Neuronal stem cell (in vitro differentiated cells): ENCODE data around the gene CDSN. TPM values are rescaled to one million over a fixed set of nuclear protein-coding genes. Genes with fewer than 3 reads are reported as not detected.
A peak's percentile ranks its signal among the peaks of the same experiment; 100 is the strongest.

Source experiments
- DNase-seq: peaks from one replicate; pipeline ENCODE4 v3.0.0-alpha.2; 2013; ENCODE audit warnings: low spot score
- H2AFZ ChIP-seq: one replicate; pipeline ENCODE4 v1.6.1; 2013; ENCODE audit warnings: mild to moderate bottlenecking, low read length, inconsistent platforms
- H2AK5ac ChIP-seq: 2 replicates; pipeline ENCODE4 v1.6.1; 2013; ENCODE audit warnings: low read depth, mild to moderate bottlenecking, inconsistent platforms, low read length, moderate library complexity, mixed read lengths
- H2BK120ac ChIP-seq: 2 replicates; pipeline ENCODE4 v1.6.1; 2013; ENCODE audit warnings: low read depth, mild to moderate bottlenecking, inconsistent platforms, low read length, moderate library complexity, mixed read lengths
- H2BK12ac ChIP-seq: one replicate; pipeline ENCODE4 v1.6.1; 2013; ENCODE audit warnings: low read length, inconsistent platforms
- H2BK15ac ChIP-seq: 2 replicates; pipeline ENCODE4 v1.6.1; 2013; ENCODE audit warnings: mild to moderate bottlenecking, low read length, inconsistent platforms, mixed read lengths
- H2BK5ac ChIP-seq: one replicate; pipeline ENCODE4 v1.6.1; 2013; ENCODE audit warnings: inconsistent platforms, mild to moderate bottlenecking, low read length, moderate library complexity
- H3K14ac ChIP-seq: one replicate; pipeline ENCODE4 v1.6.1; 2013; ENCODE audit warnings: low read length, inconsistent platforms
- H3K18ac ChIP-seq: 2 replicates; pipeline ENCODE4 v1.6.1; 2013; ENCODE audit warnings: low read length, inconsistent platforms
- H3K23ac ChIP-seq: 2 replicates; pipeline ENCODE4 v1.6.1; 2013; ENCODE audit warnings: low read depth, mild to moderate bottlenecking, mixed read lengths, low read length, inconsistent platforms; ENCODE audit not compliant: poor library complexity
- H3K27ac ChIP-seq: replicated peaks from 3 replicates; pipeline ENCODE4 v1.5.1; 2013; ENCODE audit warnings: low read length, inconsistent platforms
- H3K27me3 ChIP-seq, 3 experiments: 2 replicates each; pipeline ENCODE4 v1.6.1; 2013; ENCODE audit warnings: low read length in 3 of 3, mild to moderate bottlenecking in 2 of 3, inconsistent platforms in 1 of 3, low read depth in 1 of 3, mixed read lengths in 1 of 3, moderate library complexity in 1 of 3; ENCODE audit not compliant: control insufficient read depth in 3 of 3, insufficient read depth in 3 of 3
- H3K36me3 ChIP-seq, 2 donors: replicated peaks in 1 of 2; 2 replicates each; pipeline ENCODE4 v1.6.1; 2013; ENCODE audit warnings: low read length in 2 of 2; ENCODE audit not compliant: control insufficient read depth in 2 of 2, insufficient read depth in 2 of 2
- H3K4ac ChIP-seq: 2 replicates; pipeline ENCODE4 v1.6.1; 2013; ENCODE audit warnings: inconsistent platforms, mild to moderate bottlenecking, low read length, moderate library complexity
- H3K4me1 ChIP-seq, 2 donors: 1 replicate in 1 of 2; 2 replicates in 1 of 2; pipeline ENCODE4 v1.6.1; 2013; ENCODE audit warnings: low read length in 2 of 2, low read depth in 1 of 2; ENCODE audit not compliant: control insufficient read depth in 2 of 2, insufficient read depth in 1 of 2
- H3K4me2 ChIP-seq: one replicate; pipeline ENCODE4 v1.6.1; 2013; ENCODE audit warnings: mild to moderate bottlenecking, low read length, inconsistent platforms; ENCODE audit not compliant: insufficient read depth, poor library complexity, severe bottlenecking
- H3K4me3 ChIP-seq, 2 donors: 2 replicates each; pipeline ENCODE4 v1.5.1; 2013; ENCODE audit warnings: low read length in 2 of 2, mild to moderate bottlenecking in 2 of 2, inconsistent platforms in 1 of 2, moderate library complexity in 1 of 2
- H3K79me1 ChIP-seq: one replicate; pipeline ENCODE4 v1.6.1; 2013; ENCODE audit warnings: low read depth, mild to moderate bottlenecking, inconsistent platforms, low read length, moderate library complexity
- H3K9ac ChIP-seq: one replicate; pipeline ENCODE4 v1.6.1; 2013; ENCODE audit warnings: mild to moderate bottlenecking, low read depth, low read length, inconsistent platforms; ENCODE audit not compliant: poor library complexity
- H3K9me3 ChIP-seq, 2 donors: replicated peaks in 1 of 2; 2 replicates each; pipeline versions ENCODE3 to v1.6.1; 2013; ENCODE audit warnings: low read length in 2 of 2, mild to moderate bottlenecking in 2 of 2, inconsistent platforms in 1 of 2, low read depth in 1 of 2, mixed read lengths in 1 of 2, moderate library complexity in 1 of 2; ENCODE audit not compliant: control insufficient read depth in 2 of 2, insufficient read depth in 1 of 2
- H4K8ac ChIP-seq: one replicate; pipeline ENCODE4 v1.6.1; 2013; ENCODE audit warnings: low read depth, mild to moderate bottlenecking, inconsistent platforms, low read length, moderate library complexity
- H4K91ac ChIP-seq: one replicate; pipeline ENCODE4 v1.6.1; 2013; ENCODE audit warnings: low read length, low read depth, mild to moderate bottlenecking, inconsistent platforms; ENCODE audit not compliant: poor library complexity
- WGBS, 2 donors: extraction: QIAGEN DNeasy Blood & Tissue Kit; methylation state at CpG; one replicate each; pipeline ENCODE4 v1.1.7; 2013; ENCODE audit warnings: missing lambda C conversion rate in 2 of 2, mixed read lengths in 1 of 2; ENCODE audit not compliant: insufficient read length in 2 of 2, insufficient replicate concordance in 1 of 2; ENCODE audit errors: extremely low coverage in 2 of 2; 5-methylcytosine and 5-hydroxymethylcytosine counted together
- polyA plus RNA-seq, 2 experiments: library from polyadenylated mRNA; stranded (reverse); fragments of 200-250 nt; gene quantifications; one replicate each; pipeline ENCODE4 v1.2.3, GENCODE V29; 2013

The CDSN gene
- polyA plus RNA-seq (2013, experiment 1 of 2), result not detected
- polyA plus RNA-seq (2013, experiment 2 of 2), result not detected

GRCh38 chr6:31120151-31120915, at the start of gene CDSN:
TSS of gene CDSN (minus strand) at chr6:31120446. CDS start at chr6:31120419, 27 bp downstream.
- H3K4ac ChIP-seq, result peak within 1 kb of the TSS; percentile 58
- H3K14ac ChIP-seq, result peak within 1 kb of the TSS; percentile 79
- H3K79me1 ChIP-seq, result no peaks in the 10 kb centered on the region
- no peak within 1 kb of the TSS for H3K27ac ChIP-seq
- H3K9ac ChIP-seq, result peak within 1 kb of the TSS; percentile 36
- H3K18ac ChIP-seq, result peak within 1 kb of the TSS; percentile 60
- no peak within 1 kb of the TSS for H3K4me2 ChIP-seq
- H4K8ac ChIP-seq, result peak within 1 kb of the TSS; percentile 57
- no peak within 1 kb of the TSS for H2AFZ ChIP-seq
- peak within 1 kb of the TSS; percentile 45 for H2BK15ac ChIP-seq
- H3K4me3 ChIP-seq, result no peak within 1 kb of the TSS
- H4K91ac ChIP-seq, result no peak within 1 kb of the TSS
- H2BK5ac ChIP-seq, result peak within 1 kb of the TSS; percentile 43
- WGBS, 2 donors, result no CpG with 5 or more reads among the region's 26 CpGs
- DNase-seq, result no peak
- no peaks in the 10 kb centered on the region for H3K9me3 ChIP-seq
- peaks cover 0 to 32% (median 0%) of the 10 kb centered on the region in 3 experiments for H3K27me3 ChIP-seq
- peak within 1 kb of the TSS; percentile 68 for H2BK12ac ChIP-seq
- no peak within 1 kb of the TSS for H2AK5ac ChIP-seq
- peak within 1 kb of the TSS; percentile 26 for H2BK120ac ChIP-seq
- peaks cover 3 to 10% of the 10 kb centered on the region in 2 donors for H3K4me1 ChIP-seq
- H3K23ac ChIP-seq, result peak within 1 kb of the TSS; percentile 61
- H3K36me3 ChIP-seq, result no peaks in the 10 kb centered on the region

GRCh38 chr6:31169123-31169857, 49.0 kb upstream of the CDSN start:
- no peak overlapping the region for H3K23ac ChIP-seq
- no peak overlapping the region for H2BK120ac ChIP-seq
- H3K27me3 ChIP-seq, result peaks cover 0 to 5% (median 2%) of the 10 kb centered on the region in 3 experiments
- H3K4me3 ChIP-seq, result no peak overlapping the region
- H2AK5ac ChIP-seq, result no peak overlapping the region
- H2BK12ac ChIP-seq, result no peak overlapping the region
- no peak overlapping the region for H3K27ac ChIP-seq
- no peak overlapping the region for H3K18ac ChIP-seq
- H4K8ac ChIP-seq, result no peak overlapping the region
- H3K79me1 ChIP-seq, result no peaks in the 10 kb centered on the region
- H2AFZ ChIP-seq, result no peak overlapping the region
- no CpG with 5 or more reads among the region's 10 CpGs for WGBS, 2 donors
- no peak for DNase-seq
- H3K36me3 ChIP-seq, result no peaks in the 10 kb centered on the region
- H3K14ac ChIP-seq, result no peak overlapping the region
- peaks cover 10 to 12% of the 10 kb centered on the region in 2 donors for H3K4me1 ChIP-seq
- peak overlapping the region; percentile 16 for H2BK15ac ChIP-seq
- H4K91ac ChIP-seq, result no peak overlapping the region
- H3K4me2 ChIP-seq, result no peak overlapping the region
- no peak overlapping the region for H2BK5ac ChIP-seq
- H3K4ac ChIP-seq, result no peak overlapping the region
- H3K9ac ChIP-seq, result no peak overlapping the region
- no peaks in the 10 kb centered on the region for H3K9me3 ChIP-seq

GRCh38 chr6:31168606-31169005, 48.4 kb upstream of the CDSN start:
- Histone ChIP-seq H4K8ac (no peak overlapping the region), H2AFZ (no peak overlapping the region), H3K27ac (no peak overlapping the region), H3K4me1 (peaks cover 10 to 12% of the 10 kb centered on the region in 2 donors), H3K36me3 (no peaks in the 10 kb centered on the region), H3K4me2 (no peak overlapping the region), H3K9ac (no peak overlapping the region), H2BK120ac (no peak overlapping the region), H4K91ac (no peak overlapping the region), H2BK15ac (no peak overlapping the region), H3K9me3 (no peaks in the 10 kb centered on the region), H3K27me3 (peaks cover 0 to 5% (median 2%) of the 10 kb centered on the region in 3 experiments), H2BK12ac (no peak overlapping the region), H3K14ac (no peak overlapping the region), H2BK5ac (no peak overlapping the region), H3K4ac (no peak overlapping the region), H3K18ac (no peak overlapping the region), H3K79me1 (no peaks in the 10 kb centered on the region), H2AK5ac (no peak overlapping the region), H3K23ac (no peak overlapping the region), H3K4me3 (no peak overlapping the region)
- DNase-seq, result no peak
- no CpG with 5 or more reads among the region's 3 CpGs for WGBS, 2 donors

GRCh38 chr6:31165986-31166385, 45.7 kb upstream of the CDSN start:
- Histone ChIP-seq H3K4ac (no peak overlapping the region), H3K79me1 (no peaks in the 10 kb centered on the region), H3K4me1 (no peaks in the 10 kb centered on the region), H3K27ac (no peak overlapping the region), H2BK5ac (no peak overlapping the region), H2BK12ac (no peak overlapping the region), H2BK15ac (no peak overlapping the region), H3K9ac (no peak overlapping the region), H2BK120ac (no peak overlapping the region), H2AK5ac (no peak overlapping the region), H3K4me3 (no peak overlapping the region), H4K91ac (no peak overlapping the region), H3K4me2 (no peak overlapping the region), H4K8ac (no peak overlapping the region), H3K9me3 (no peaks in the 10 kb centered on the region), H3K23ac (no peak overlapping the region), H3K14ac (no peak overlapping the region), H3K18ac (no peak overlapping the region), H3K27me3 (peaks cover 0 to 2% (median 0%) of the 10 kb centered on the region in 3 experiments), H2AFZ (no peak overlapping the region), H3K36me3 (peaks cover 0 to 23% of the 10 kb centered on the region in 2 donors)
- no CpG with 5 or more reads among the region's 5 CpGs for WGBS, 2 donors
- no peak for DNase-seq
